Measurements from ENCODE around the gene EN2.

DNA sequence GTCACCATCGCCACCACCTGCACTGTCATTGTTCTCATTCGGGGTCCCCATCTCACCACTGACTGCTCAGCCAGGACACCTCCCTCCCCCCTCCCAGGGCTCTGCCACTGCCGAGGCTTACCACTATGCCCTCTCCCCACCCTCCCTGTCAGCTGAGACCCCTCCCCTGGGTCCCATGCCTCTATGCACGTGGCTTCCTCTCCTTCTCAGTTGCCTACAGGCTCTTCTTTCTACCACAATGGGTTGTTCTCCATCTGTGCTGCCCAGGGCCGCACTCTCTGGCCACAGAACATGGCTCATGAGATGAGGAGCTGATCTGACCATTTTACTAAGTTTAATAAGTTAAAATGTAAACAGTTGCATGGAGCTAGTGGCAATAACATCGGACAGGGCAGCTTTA lies 16.1 kb upstream of the EN2 start:
- TF ChIP-seq, protein P1, sequence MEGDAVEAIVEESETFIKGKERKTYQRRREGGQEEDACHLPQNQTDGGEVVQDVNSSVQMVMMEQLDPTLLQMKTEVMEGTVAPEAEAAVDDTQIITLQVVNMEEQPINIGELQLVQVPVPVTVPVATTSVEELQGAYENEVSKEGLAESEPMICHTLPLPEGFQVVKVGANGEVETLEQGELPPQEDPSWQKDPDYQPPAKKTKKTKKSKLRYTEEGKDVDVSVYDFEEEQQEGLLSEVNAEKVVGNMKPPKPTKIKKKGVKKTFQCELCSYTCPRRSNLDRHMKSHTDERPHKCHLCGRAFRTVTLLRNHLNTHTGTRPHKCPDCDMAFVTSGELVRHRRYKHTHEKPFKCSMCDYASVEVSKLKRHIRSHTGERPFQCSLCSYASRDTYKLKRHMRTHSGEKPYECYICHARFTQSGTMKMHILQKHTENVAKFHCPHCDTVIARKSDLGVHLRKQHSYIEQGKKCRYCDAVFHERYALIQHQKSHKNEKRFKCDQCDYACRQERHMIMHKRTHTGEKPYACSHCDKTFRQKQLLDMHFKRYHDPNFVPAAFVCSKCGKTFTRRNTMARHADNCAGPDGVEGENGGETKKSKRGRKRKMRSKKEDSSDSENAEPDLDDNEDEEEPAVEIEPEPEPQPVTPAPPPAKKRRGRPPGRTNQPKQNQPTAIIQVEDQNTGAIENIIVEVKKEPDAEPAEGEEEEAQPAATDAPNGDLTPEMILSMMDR (IDR thresholded peaks at IDR 0.05) = no peak
- no peak for TF ChIP-seq ZFX (IDR thresholded peaks at IDR 0.05; ENCODE audit: borderline replicate concordance)
